SHP77 (cell line): ENCODE data around the gene PGAM1.
"Not testable (repeated sequence)": the region's sequence is repeated elsewhere in the genome, so short reads cannot be mapped to it uniquely, and the experiment has no call there.

Experiments used
- DNase-seq, 2 experiments: peaks; one replicate each; lab custom pipeline; 2025; lab: John Stamatoyannopoulos, UW

Gene PGAM1

DNA sequence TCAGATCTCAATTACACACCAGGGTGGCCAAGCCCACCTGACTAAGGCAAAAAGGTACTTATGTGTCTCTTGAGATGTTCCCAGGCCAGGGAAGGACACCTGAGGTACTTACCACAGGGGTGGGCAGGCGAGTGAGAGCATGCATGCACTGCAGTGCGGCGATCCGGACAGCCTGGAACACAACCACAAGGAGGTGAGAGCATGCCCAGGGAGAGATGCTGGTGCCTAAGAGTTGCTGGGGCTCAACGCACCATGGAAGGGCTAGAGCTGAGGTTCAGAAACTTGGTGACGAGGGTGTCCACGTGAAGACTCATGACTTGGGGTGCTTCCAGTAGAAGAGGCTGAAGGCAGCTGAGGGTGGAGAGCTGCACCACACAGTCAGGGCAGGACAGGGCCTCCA is 33.1 kb downstream of the PGAM1 start:
- no peak for DNase-seq

DNA sequence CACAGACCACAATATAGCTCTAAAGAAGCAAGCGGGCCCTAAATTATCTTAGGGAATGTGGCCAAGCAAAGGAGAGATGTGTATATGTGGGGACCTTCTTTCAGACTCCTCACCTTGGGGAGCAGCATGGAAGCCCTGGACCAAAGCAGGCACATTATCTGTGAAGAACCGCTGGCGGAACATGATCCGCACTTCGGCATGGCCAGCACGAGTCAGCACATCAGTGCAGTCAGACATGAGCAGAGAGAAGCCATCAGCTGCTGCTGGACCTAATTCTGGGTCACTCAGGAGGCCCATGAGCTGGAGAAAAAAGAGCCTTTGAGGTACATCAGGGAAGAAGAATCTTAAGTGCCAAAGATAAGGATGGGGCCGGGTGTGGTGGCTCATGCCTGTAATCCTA is 33.9 kb downstream of the PGAM1 start:
- DNase-seq = no peak

GRCh38 chr10:97462309-97462708 is 36.3 kb downstream of the PGAM1 start:
- DNase-seq = no peak

DNA sequence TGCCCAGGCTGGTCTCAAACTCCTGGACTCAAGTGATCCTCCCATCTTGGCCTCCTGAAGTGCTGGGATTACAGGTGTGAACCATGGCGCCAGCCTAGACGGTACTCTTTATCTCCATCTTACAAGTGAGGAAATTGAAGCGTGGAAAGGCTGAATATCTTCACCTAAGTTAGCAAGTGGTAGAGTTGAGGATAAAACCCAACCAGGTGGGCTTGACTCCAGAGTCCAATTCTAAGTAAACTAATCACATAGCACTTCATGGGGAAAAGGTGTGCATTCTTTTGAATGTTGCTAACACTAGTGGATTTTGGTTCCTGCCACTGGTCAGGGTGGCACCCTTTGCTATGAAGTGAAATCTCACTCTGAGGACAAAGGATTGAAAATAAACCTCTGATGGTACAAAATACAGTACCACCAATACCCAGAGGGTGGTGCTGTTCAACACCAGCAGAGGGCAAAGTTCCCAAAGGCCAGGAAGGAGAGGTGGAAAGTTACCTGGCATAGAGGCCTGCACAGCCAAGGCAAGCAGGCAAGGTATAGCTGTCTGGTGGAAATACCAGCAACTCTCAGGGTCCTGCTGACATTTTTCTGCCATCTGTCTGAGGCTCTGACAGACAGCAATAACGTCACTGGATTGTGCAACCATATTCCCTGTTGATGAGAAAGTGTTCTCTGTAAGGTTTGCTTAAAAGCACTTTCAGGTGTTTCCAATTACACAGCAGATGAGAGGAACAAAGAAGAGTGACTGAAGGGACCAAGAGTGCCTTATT is 37.6 kb downstream of the PGAM1 start:
- DNase-seq = peak; percentile 37 to 55

DNA sequence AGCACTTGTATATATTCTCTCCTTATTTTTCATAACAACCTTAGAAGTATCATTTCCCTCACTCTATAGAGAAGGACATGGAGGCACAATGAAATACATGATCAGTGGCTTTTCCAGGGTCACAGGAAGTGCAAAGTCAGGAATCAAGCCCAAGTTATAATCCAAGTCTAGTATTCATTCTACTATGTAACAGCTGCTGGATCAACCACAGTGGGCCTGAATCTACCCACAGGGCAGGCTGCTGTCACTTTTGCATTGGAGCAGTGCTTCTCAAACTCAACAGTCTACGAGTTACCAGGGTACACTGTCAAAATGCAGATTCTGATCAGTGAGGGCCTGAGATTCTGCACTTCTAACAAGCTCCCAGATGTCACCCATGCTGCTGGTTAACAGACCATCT is 38.2 kb downstream of the PGAM1 start:
- DNase-seq = no peak

DNA sequence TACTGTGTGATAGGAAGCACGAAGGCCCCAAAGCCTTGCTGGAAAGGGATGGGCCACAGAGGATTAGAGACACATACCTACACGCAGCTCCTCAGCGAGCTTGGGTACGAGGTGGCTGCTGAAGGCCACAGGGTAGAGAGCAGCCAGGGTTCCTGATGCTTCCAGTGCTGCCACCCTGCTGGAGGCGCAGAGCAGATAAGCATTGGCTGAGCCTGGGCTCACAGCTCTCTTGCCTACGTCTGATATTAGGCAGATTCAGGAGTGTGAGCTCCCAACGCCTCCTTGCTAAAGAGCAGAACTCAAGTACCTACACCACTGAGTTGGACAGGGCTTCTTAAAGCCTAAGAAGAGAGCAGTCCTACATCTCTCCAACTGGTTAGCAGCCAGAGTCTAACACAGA is 40.0 kb downstream of the PGAM1 start:
- DNase-seq = no peak

GRCh38 chr10:97466755-97467154 is 40.8 kb downstream of the PGAM1 start:
- DNase-seq = no peak

- DNase-seq = peak; percentile 62 to 84
These were observed 42.2 kb downstream of the PGAM1 start for GRCh38 chr10:97468162-97468561.

- not testable (repeated sequence) for DNase-seq
These were observed 42.8 kb downstream of the PGAM1 start for GRCh38 chr10:97468781-97469180.

- no peak for DNase-seq
These were observed 48.9 kb downstream of the PGAM1 start for GRCh38 chr10:97474918-97475317.

- no peak for DNase-seq
These were observed 50.1 kb downstream of the PGAM1 start for GRCh38 chr10:97475936-97476594.

DNA sequence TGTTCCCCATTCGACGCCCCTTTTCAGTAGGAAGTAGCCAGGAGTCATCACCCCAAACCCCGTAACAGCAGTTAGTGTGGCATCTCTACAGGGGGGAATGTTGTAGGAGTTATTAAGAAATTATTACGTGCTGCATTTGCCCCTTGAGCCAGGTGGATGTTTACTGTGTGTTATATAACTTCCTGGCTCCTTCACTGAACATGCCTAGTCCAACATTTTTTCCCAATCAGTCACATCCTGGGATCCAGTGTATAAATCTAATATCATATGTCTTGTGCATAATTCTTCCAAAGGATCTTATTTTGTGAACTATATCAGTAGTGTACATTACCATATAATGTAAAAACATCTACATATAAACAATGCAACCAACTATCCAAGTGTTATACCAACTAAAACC is 53.4 kb downstream of the PGAM1 start:
- DNase-seq = not testable (repeated sequence)

DNA sequence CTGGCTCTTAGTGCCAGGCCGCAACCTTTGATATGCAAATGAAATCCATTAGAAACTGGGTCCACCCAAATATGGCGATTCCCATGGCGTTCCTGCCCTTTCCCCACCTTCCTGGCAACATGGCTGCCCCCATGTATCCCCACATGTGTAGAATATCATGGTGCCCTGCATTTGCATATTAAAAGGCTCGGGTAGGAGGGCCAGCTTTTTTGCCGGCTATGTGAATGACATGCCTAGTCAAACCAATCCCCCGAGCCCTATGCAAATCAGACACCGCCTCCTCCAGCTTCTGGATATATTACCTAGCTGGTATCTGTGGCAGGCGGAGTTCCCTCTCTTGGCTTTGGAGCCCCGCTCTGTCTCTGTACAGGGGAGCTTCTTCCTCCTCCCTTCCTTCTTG is 53.9 kb downstream of the PGAM1 start:
- DNase-seq = no peak

DNA sequence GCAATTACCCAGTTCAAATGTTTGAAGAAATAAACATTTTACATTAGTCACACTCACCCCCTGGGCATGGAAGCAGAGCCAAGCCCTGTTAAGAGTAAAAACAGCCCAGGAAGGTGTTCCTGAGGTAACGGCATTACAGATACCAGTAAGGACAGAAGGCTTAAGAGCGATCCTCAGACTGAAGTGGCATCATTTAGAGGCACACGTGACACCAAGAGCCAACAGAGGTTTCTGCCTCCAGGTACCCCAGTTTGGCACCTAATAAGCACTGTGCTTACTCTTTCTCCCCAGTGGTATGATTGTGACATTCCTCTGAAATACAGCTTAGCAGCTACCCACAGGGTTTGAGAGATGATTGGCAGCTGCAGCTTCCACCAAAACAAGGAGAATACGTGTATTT is 55.1 kb downstream of the PGAM1 start:
- no peak for DNase-seq

GRCh38 chr10:97482381-97482780 is 56.4 kb downstream of the PGAM1 start:
- no peak for DNase-seq
